ENCODE data around the gene RENBP.

Gene RENBP

DNA sequence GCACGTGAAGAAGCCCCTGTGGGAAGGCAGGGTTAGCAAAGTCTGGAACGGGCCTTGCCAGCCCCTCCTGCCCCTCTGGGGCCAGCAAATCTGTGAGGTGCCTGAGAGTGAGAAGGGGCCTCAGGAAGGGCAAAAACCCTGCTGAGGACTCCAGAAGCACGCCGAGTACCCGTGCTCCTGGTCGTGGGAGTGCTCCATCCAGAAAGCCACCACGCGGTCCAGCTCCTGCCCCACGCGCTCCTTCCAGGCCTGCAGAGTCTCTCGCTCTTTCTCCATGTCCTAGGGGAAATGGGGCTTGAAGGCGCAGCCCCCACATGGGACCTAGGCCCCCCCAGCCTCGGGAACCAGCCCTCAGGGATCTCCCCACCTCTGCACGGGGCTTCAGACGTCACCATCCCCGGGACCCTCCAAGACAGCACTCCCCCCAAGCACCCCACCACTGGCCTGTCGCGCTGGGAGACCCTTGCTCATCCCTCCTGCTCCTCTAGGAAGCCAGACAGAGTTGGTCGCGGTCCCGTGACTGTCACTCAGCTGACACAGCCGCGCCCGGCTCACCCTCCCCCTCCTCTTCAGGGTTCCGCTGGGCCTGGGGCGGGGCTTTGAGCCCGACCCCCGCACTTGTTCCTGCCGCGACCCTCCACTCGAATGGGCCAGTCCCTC is at the start of gene RENBP:
TSS of gene RENBP (minus strand) at position 504 of the 660 bp plus-strand sequence. CDS start at position 471, 33 bp downstream.
- TF ChIP-seq, protein P1, sequence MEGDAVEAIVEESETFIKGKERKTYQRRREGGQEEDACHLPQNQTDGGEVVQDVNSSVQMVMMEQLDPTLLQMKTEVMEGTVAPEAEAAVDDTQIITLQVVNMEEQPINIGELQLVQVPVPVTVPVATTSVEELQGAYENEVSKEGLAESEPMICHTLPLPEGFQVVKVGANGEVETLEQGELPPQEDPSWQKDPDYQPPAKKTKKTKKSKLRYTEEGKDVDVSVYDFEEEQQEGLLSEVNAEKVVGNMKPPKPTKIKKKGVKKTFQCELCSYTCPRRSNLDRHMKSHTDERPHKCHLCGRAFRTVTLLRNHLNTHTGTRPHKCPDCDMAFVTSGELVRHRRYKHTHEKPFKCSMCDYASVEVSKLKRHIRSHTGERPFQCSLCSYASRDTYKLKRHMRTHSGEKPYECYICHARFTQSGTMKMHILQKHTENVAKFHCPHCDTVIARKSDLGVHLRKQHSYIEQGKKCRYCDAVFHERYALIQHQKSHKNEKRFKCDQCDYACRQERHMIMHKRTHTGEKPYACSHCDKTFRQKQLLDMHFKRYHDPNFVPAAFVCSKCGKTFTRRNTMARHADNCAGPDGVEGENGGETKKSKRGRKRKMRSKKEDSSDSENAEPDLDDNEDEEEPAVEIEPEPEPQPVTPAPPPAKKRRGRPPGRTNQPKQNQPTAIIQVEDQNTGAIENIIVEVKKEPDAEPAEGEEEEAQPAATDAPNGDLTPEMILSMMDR (IDR thresholded peaks at IDR 0.05; ENCODE audit: insufficient read depth, low read depth, low read length, missing control alignments): no peak
- no peak for DNase-seq (ENCODE audit: low read depth)
- peak within 1 kb of the TSS; percentile 29 for H3K4me3 ChIP-seq (ENCODE audit: low read depth, low read length)

DNA sequence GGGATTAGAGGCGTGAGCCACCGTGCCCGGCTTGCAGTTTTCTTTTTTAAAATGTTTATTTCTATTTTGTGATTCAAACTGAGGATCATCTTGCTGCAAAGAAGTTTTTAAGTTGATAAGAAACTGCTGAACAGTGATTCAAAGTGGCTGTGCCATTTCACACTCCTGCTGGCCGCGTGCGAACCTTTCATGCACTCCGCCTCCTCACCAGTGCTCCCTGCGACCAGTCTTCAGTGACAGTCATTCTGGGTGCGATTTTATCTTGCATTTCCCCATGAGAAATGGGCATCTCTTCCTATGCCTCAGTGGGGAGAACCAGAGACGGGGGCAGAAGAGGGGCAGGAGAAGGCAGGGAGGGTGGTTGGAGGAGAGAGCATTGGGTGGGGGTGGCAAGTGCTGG is 49.5 kb upstream of the RENBP start:
- TF ChIP-seq, protein P1 (IDR thresholded peaks at IDR 0.05; ENCODE audit: insufficient read depth, low read depth, low read length, missing control alignments): no peak
- no peak for DNase-seq (ENCODE audit: low read depth)

DNA sequence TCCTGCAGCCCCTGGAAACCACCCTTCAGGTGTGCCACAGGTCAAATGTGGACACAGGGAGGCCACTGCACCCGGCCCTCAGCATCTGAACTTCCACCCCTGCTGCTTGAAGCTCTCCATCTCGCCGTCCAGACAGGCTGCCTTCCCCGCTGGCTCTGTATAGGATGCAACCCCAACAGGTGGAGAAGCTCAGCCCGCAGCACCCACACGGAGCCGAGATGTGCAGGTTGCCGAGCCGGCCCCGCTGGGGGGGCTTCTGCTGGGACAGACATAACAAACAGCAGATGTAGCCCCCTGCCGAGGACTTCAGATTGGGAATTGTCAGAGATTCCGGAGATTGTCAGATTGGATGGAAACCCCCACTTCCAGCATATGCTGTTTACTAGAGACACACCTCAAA is 48.6 kb upstream of the RENBP start:
- TF ChIP-seq, protein P1 (IDR thresholded peaks at IDR 0.05; ENCODE audit: insufficient read depth, low read depth, low read length, missing control alignments): no peak
- DNase-seq (ENCODE audit: low read depth): no peak
- H3K4me3 ChIP-seq (ENCODE audit: low read depth, low read length): no peak overlapping the region

More for the DNA sequence above, 49.5 kb upstream of the RENBP start:
- H3K4me3 ChIP-seq (ENCODE audit: low read depth, low read length): no peak overlapping the region

DNA sequence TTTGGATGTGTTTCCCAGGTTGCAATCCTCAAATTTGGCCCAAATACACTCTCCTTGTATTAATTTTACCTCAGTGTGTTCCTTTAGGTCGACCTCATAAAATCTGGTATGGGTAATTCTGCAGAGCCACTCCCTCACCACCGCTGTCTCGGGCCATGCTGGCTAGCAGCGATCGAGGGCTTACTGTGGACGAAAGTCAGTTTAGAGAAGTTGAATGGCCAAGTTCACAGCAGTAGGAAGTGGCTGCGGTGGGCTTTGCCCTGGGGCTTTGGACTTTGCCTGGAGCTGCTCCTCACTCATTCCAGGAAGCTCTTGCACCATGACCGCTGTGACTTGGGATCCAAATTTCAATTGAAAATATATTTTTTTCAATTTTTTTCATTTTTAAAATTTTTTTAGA is 47.7 kb upstream of the RENBP start:
- no peak for DNase-seq (ENCODE audit: low read depth)
- TF ChIP-seq, protein P1 (IDR thresholded peaks at IDR 0.05; ENCODE audit: insufficient read depth, low read depth, low read length, missing control alignments): no peak
- H3K4me3 ChIP-seq (ENCODE audit: low read depth, low read length): no peak overlapping the region

DNA sequence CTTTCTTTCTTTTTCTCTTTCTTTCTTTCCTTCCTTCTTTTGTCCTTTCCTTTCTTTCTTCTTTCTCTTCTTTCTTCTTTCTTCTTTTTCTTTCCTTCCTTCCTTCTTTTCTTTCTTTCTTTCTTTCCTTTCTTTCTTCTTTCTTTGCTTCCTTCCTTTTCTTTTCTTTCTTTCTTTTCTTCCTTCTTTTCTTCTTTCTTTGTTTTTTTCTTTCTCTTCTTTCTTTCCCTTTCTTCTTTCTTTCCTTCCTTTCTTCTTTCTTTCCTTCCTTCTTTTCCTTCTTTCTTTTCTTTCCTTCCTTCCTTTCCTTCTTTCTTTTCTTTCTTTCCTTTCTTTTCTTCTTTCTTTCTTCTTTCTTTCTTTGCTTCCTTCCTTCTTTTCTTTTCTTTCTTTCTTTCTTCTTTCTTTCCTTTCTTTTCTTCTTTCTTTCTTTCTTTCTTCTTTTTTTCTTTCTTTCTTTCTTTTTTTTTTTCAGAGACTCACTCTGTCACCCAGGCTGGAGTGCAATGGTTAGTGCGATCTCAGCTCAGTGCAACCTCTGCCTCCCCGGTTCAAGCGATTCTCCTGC is 46.7 kb upstream of the RENBP start:
- TF ChIP-seq, protein P1 (IDR thresholded peaks at IDR 0.05; ENCODE audit: insufficient read depth, low read depth, low read length, missing control alignments): no peak
- no peak for DNase-seq (ENCODE audit: low read depth)

DNA sequence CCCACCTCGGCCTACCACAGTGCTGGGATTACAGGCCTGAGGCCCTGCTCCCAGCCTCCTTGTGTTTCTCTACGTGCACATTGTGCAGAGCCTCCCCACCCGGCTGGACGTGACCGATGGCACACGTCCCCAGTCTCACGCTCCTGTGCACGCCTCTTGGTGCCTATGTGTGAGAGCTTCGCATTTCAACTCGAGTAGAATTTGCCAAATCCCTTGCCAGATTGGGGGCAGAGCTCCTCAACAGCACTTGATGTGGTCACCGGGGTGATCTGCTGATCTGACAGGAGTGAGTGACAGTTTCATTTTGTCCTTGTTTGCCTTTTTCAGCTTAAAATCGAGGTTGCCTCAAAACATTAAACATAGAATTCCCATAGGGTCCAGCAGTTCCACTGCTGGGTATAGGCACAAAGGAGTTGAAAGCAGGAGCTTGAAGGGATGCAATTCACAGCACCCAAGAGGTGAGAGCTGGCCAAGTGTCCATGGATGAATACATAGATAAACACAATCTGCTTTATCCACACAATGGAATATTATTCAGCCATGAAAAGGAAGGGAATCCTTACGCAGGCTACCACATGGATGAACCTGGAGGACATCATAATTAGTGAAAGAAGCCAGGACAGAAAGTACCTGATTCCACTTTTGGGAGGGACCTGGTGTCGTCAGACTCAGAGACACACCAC is 45.7 kb upstream of the RENBP start:
- no peak for DNase-seq (ENCODE audit: low read depth)
- no peak overlapping the region for H3K4me3 ChIP-seq (ENCODE audit: low read depth, low read length)
- TF ChIP-seq, protein P1 (IDR thresholded peaks at IDR 0.05; ENCODE audit: insufficient read depth, low read depth, low read length, missing control alignments): no peak

More for the DNA sequence above, 46.7 kb upstream of the RENBP start:
- no peak overlapping the region for H3K4me3 ChIP-seq (ENCODE audit: low read depth, low read length)
